ENCODE measurements around the gene GCN1. TPM values are rescaled to one million over a fixed set of nuclear protein-coding genes. Genes with fewer than 3 reads are reported as not detected.

Gene GCN1
- total RNA-seq, 1 donor from 2014 or later: 155 TPM

- Mint-ChIP-seq H3K4me1 (peaks cover 16% of the 10 kb centered on the region), H3K9me3 (no peaks in the 10 kb centered on the region), H3K27me3 (no peaks in the 10 kb centered on the region), H3K36me3 (ENCODE audit: low read depth) (peaks cover 83% of the 10 kb centered on the region), H3K27ac (no peak overlapping the region), H3K4me3 (no peak overlapping the region)
- no peak for DNase-seq
- intact Hi-C loops (cut with micrococcal nuclease): no loop called here
- POLR2A ChIA-PET: interaction anchor here (1.8 kb wide), 1 partner anchor 29 kb away, joined by 8 read pairs; the partner anchor contains the start of gene RPLP0
- no peak for TF ChIP-seq CTCF (IDR thresholded peaks at IDR 0.05)
- ATAC-seq (ENCODE audit: low read depth): no peak
- CTCF ChIA-PET: no interaction called here
These were observed 22.5 kb downstream of the GCN1 start for GRCh38 chr12:120172053-120172452.

- peaks cover 72% of the 10 kb centered on the region for H3K36me3 Mint-ChIP-seq (ENCODE audit: low read depth)
- no peaks in the 10 kb centered on the region for H3K9me3 Mint-ChIP-seq
- H3K4me1 Mint-ChIP-seq: peaks cover 13% of the 10 kb centered on the region
- DNase-seq (no peak), ATAC-seq (ENCODE audit: low read depth) (no peak)
- H3K27me3 Mint-ChIP-seq: no peaks in the 10 kb centered on the region
- no peak overlapping the region for H3K4me3 Mint-ChIP-seq
- intact Hi-C loops (cut with micrococcal nuclease): no loop called here
- CTCF ChIA-PET: no interaction called here
- H3K27ac Mint-ChIP-seq: no peak overlapping the region
- POLR2A ChIA-PET: interaction anchor here (0.7 kb wide), 1 partner anchor 24 kb away, joined by 4 read pairs; no protein-coding TSS in a partner anchor
- TF ChIP-seq CTCF (IDR thresholded peaks at IDR 0.05): no peak
These were observed 23.9 kb downstream of the GCN1 start for GRCh38 chr12:120170631-120171030.

- no peak for DNase-seq
- no peak for TF ChIP-seq CTCF (IDR thresholded peaks at IDR 0.05)
- ChIA-PET POLR2A (no interaction called here), CTCF (no interaction called here)
- ATAC-seq (ENCODE audit: low read depth): no peak
- Mint-ChIP-seq H3K9me3 (no peaks in the 10 kb centered on the region), H3K4me1 (peaks cover 6% of the 10 kb centered on the region), H3K36me3 (ENCODE audit: low read depth) (peaks cover 67% of the 10 kb centered on the region), H3K27me3 (no peaks in the 10 kb centered on the region), H3K4me3 (no peak overlapping the region), H3K27ac (no peak overlapping the region)
- intact Hi-C loops (cut with micrococcal nuclease): no loop called here
These were observed 24.6 kb downstream of the GCN1 start for GRCh38 chr12:120169946-120170345.

GRCh38 chr12:120168337-120168736, 26.2 kb downstream of the GCN1 start:
- no peak for DNase-seq
- no peaks in the 10 kb centered on the region for H3K27me3 Mint-ChIP-seq
- H3K36me3 Mint-ChIP-seq (ENCODE audit: low read depth): peaks cover 68% of the 10 kb centered on the region
- TF ChIP-seq CTCF (IDR thresholded peaks at IDR 0.05): no peak
- no peak for ATAC-seq (ENCODE audit: low read depth)
- POLR2A ChIA-PET: interaction anchor here (3.6 kb wide), 1 partner anchor 32 kb away, joined by 21 read pairs; the partner anchor contains the start of gene RPLP0
- H3K9me3 Mint-ChIP-seq: no peaks in the 10 kb centered on the region
- CTCF ChIA-PET: no interaction called here
- intact Hi-C loops (cut with micrococcal nuclease): no loop called here
- no peak overlapping the region for H3K27ac Mint-ChIP-seq
- H3K4me1 Mint-ChIP-seq: peaks cover 3% of the 10 kb centered on the region
- H3K4me3 Mint-ChIP-seq: no peak overlapping the region

- H3K27me3 Mint-ChIP-seq: no peaks in the 10 kb centered on the region
- peaks cover 3% of the 10 kb centered on the region for H3K4me1 Mint-ChIP-seq
- no peaks in the 10 kb centered on the region for H3K9me3 Mint-ChIP-seq
- intact Hi-C loops (cut with micrococcal nuclease): no loop called here
- H3K27ac Mint-ChIP-seq: no peak overlapping the region
- POLR2A ChIA-PET: interaction anchor here (3.6 kb wide), 1 partner anchor 33 kb away, joined by 21 read pairs; the partner anchor contains the start of gene RPLP0
- peaks cover 68% of the 10 kb centered on the region for H3K36me3 Mint-ChIP-seq (ENCODE audit: low read depth)
- ATAC-seq (ENCODE audit: low read depth) (no peak), DNase-seq (no peak)
- CTCF ChIA-PET: no interaction called here
- no peak overlapping the region for H3K4me3 Mint-ChIP-seq
- no peak for TF ChIP-seq CTCF (IDR thresholded peaks at IDR 0.05)
These were observed 26.9 kb downstream of the GCN1 start for GRCh38 chr12:120167529-120168095.
